Measurements from ENCODE around the gene ZFP1. TPM values are rescaled to one million over a fixed set of nuclear protein-coding genes. Genes with fewer than 3 reads are reported as not detected.

ZFP1 gene
- total RNA-seq, 1 experiment from 2014 or later = 15.3 TPM

DNA sequence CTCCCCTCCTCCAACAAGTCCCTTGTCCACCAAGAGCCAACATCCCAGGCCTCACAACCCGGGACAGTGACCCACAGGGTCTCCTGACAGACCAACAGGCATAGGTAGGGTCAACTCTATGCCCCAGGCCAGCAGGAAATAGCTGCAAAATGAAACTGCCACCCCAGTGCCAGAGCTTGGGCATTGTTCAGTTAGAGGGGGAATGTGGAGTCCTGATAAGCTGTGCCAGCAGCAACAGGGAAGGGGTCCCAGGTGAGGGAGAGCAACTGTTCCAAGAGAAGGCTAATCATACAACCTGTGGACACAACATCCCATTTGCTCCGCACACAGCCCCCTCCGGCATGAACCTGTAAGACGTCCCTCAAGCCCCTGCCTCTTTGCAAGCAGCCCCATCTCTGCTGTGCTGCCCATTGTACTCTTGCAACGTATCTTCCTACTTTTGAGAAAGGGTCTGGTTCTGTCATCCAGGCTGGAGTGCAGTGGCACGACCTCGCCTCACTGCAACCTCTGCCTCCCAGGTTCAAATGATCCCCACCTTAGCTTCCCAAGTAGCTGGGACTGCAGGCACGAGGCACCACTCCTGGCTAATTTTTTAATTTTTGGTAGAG, 41.4 kb downstream of the ZFP1 start:
- Histone ChIP-seq H3K79me2 (ENCODE audit: insufficient read depth, low read length) (no peaks in the 10 kb centered on the region), H3K18ac (ENCODE audit: insufficient read length, low read depth, low read length) (no peak overlapping the region), H2AK5ac (ENCODE audit: insufficient read length, low read length) (no peak overlapping the region), H4K5ac (ENCODE audit: insufficient read length, low read depth, low read length) (no peak overlapping the region), H3K56ac (ENCODE audit: insufficient read length, low read depth, low read length) (no peak overlapping the region), H3K4ac (ENCODE audit: low read depth, low read length) (no peak overlapping the region), H3K27me3 (ENCODE audit: insufficient read depth, low read length) (no peaks in the 10 kb centered on the region), H4K20me1 (ENCODE audit: control insufficient read depth, insufficient read depth, insufficient read length) (no peaks in the 10 kb centered on the region), H2AFZ (ENCODE audit: low read length) (no peak overlapping the region), H2BK15ac (ENCODE audit: low read depth, low read length) (no peak overlapping the region), H3K9ac (ENCODE audit: extremely low read depth, insufficient read length, low read length) (no peak overlapping the region), H2BK120ac (ENCODE audit: low read depth, low read length, poor library complexity, severe bottlenecking) (no peak overlapping the region), H2BK12ac (ENCODE audit: insufficient read length, low read depth, low read length) (no peak overlapping the region), H3K4me1 (ENCODE audit: insufficient read depth, low read length) (no peaks in the 10 kb centered on the region), H4K8ac (replicated peaks; ENCODE audit: insufficient read length, low read depth, low read length) (no peak overlapping the region), H3K14ac (ENCODE audit: insufficient read depth, low read length) (no peak overlapping the region), H3K23ac (ENCODE audit: insufficient read length, low read depth, low read length) (no peak overlapping the region), H3K27ac (ENCODE audit: insufficient read length, low read depth, low read length) (no peak overlapping the region), H3K79me1 (ENCODE audit: insufficient read depth, low read depth, low read length, poor library complexity, severe bottlenecking) (no peaks in the 10 kb centered on the region), H2BK20ac (ENCODE audit: low read depth, low read length, poor library complexity, severe bottlenecking) (no peak overlapping the region), H4K91ac (ENCODE audit: insufficient read length, low read depth, low read length) (no peak overlapping the region), H3K4me2 (ENCODE audit: insufficient read depth, insufficient read length, low read length) (no peak overlapping the region), H3T11ph (ENCODE audit: low read length) (no peak overlapping the region), H3K9me3 (ENCODE audit: control insufficient read depth, low read depth, low read length) (no peaks in the 10 kb centered on the region), H3K23me2 (ENCODE audit: insufficient read length, low read depth, low read length, poor library complexity, severe bottlenecking) (no peaks in the 10 kb centered on the region), H2BK5ac (ENCODE audit: insufficient read length, low read length) (no peak overlapping the region)
- Mint-ChIP-seq H3K27ac (no peak overlapping the region; a peak in 1 of 7 replicates), H3K4me1 (0 out of 4 replicates have a peak, but pooled peaks cover 0 to 3% of the 10 kb centered on the region in 2 experiments), H3K4me3 (no peak overlapping the region; a peak in 1 of 5 replicates), H3K27me3 (ENCODE audit: low read depth) (no peaks in the 10 kb centered on the region), H3K36me3 (ENCODE audit: insufficient read depth in 1 of 3, low read depth in 3 of 3) (peaks cover 0 to 4% (median 2%) of the 10 kb centered on the region in 3 experiments; a peak in 1 of 7 replicates), H3K9me3 (peaks cover 0 to 4% of the 10 kb centered on the region in 2 experiments; a peak in 2 of 5 replicates)
- no CpG with 5 or more reads among the region's 8 CpGs for WGBS (ENCODE audit: extremely low coverage, insufficient read length, low lambda C conversion rate)
- TF ChIP-seq, protein P1, sequence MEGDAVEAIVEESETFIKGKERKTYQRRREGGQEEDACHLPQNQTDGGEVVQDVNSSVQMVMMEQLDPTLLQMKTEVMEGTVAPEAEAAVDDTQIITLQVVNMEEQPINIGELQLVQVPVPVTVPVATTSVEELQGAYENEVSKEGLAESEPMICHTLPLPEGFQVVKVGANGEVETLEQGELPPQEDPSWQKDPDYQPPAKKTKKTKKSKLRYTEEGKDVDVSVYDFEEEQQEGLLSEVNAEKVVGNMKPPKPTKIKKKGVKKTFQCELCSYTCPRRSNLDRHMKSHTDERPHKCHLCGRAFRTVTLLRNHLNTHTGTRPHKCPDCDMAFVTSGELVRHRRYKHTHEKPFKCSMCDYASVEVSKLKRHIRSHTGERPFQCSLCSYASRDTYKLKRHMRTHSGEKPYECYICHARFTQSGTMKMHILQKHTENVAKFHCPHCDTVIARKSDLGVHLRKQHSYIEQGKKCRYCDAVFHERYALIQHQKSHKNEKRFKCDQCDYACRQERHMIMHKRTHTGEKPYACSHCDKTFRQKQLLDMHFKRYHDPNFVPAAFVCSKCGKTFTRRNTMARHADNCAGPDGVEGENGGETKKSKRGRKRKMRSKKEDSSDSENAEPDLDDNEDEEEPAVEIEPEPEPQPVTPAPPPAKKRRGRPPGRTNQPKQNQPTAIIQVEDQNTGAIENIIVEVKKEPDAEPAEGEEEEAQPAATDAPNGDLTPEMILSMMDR (conservative IDR thresholded peaks at IDR 0.05) = no peak
- DNase-seq = no peak
